Esophagus muscularis mucosa (tissue), 4 donors: ENCODE measurements around the gene CSN1S1. TPM values are rescaled to one million over a fixed set of nuclear protein-coding genes. Genes with fewer than 3 reads are reported as not detected.

Source experiments
- DNase-seq: peaks from one replicate; pipeline ENCODE4 v3.0.0-alpha.2; 2017; ENCODE audit errors: extremely low spot score
- H3K27ac ChIP-seq, 4 donors: fragments of 200-600 bp; sonication (generic); replicated peaks in 1 of 4; 1 replicate in 3 of 4; 2 replicates in 1 of 4; pipeline ENCODE4 v1.5.1; 2016 to 2019; ENCODE audit warnings: mild to moderate bottlenecking in 1 of 4
- H3K27me3 ChIP-seq, 4 donors: fragments of 200-600 bp; sonication (generic); one replicate each; pipeline versions ENCODE4 v1.5.1 to v1.6.0; 2016 to 2019
- H3K36me3 ChIP-seq, 4 donors: fragments of 200-600 bp; sonication (generic); one replicate each; pipeline ENCODE4 v1.5.1; 2016 to 2019
- H3K4me1 ChIP-seq, 4 donors: fragments of 200-600 bp; sonication (generic); one replicate each; pipeline ENCODE4 v1.5.1; 2016 to 2019
- H3K4me3 ChIP-seq, 4 donors: fragments of 200-600 bp; sonication (generic); 1 replicate in 2 of 4; 2 replicates in 2 of 4; pipeline ENCODE4 v1.5.1; 2016 to 2019; ENCODE audit warnings: mild to moderate bottlenecking in 4 of 4, moderate library complexity in 1 of 4
- H3K9me3 ChIP-seq, 4 donors: fragments of 200-600 bp; sonication (generic); 1 replicate in 3 of 4; 2 replicates in 1 of 4; pipeline ENCODE4 v1.5.1; 2016 to 2019
- CTCF ChIP-seq, 3 experiments: fragments of 200-600 bp in 2 of 3; fragments of 450-650 bp in 1 of 3; sonication (generic) in 2 of 3; IDR thresholded peaks; one replicate each; pipeline ENCODE4 v1.5.1; 2017 to 2019; ENCODE audit warnings: antibody characterized with exemption in 3 of 3, mild to moderate bottlenecking in 2 of 3, moderate library complexity in 1 of 3
- EP300 ChIP-seq: sonication (generic); formaldehyde crosslinking; IDR thresholded peaks from one replicate; pipeline ENCODE4 v1.6.1; 2017; ENCODE audit warnings: antibody characterized with exemption
- POLR2A ChIP-seq: fragments of 450-650 bp; IDR thresholded peaks from one replicate; pipeline ENCODE4 v1.6.1; 2017; ENCODE audit warnings: antibody characterized with exemption, moderate library complexity, mild to moderate bottlenecking, low read depth
- POLR2AphosphoS5 ChIP-seq, 2 donors: sonication (generic); formaldehyde crosslinking; IDR thresholded peaks; one replicate each; pipeline ENCODE4 v1.6.1; 2017; ENCODE audit warnings: antibody characterized with exemption in 2 of 2
- WGBS: methylation state at CpG from one replicate; pipeline ENCODE4 v1.1.5; 2018; 5-methylcytosine and 5-hydroxymethylcytosine counted together
- intact Hi-C: fragments of 100-400 bp; cut with DNase I; formaldehyde crosslinking; loops from one replicate; pipeline ENCODE4 v1.15.1; 2023
- total RNA-seq, 4 donors: library from RNA; depleted of rRNA; stranded (reverse); fragments of >200 nt; gene quantifications; one replicate each; pipeline versions ENCODE4 v1.1.0 to v1.2.1, GENCODE V29; 2016

CSN1S1 gene
- total RNA-seq, 4 donors from 2014 or later: not detected

DNA sequence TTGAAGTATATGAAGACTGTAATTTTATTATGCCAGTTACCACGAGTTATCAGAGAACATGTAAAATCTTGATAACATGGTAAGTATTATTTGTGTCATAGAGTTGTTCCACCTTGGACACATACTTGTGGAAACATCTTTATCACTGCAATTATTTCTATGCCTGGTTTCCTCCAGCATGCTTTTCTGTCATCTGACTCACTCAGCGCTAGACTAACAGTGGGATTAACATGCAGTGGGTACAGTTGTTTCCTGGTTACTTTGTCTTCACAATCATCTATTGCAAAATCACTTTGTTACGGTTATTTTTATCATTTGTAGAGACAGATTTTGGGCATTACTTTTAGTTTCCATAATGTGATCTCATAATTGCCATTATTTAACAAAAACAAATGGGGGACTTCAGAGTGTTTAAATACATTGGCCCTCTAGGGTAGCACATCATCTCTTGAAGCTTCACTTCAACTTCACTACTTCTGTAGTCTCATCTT, 64.7 kb downstream of the CSN1S1 start, which contains the start of gene STATH:
TSS of gene STATH (plus strand) at position 441 of the 491 bp plus-strand sequence. CDS start 2,472 bp downstream, outside the sequence.
- TF ChIP-seq CTCF (IDR thresholded peaks at IDR 0.05): no peak
- no peak for TF ChIP-seq POLR2AphosphoS5 (IDR thresholded peaks at IDR 0.05)
- TF ChIP-seq EP300: no peak
- TF ChIP-seq POLR2A: no peak
- Histone ChIP-seq H3K4me3 (no peak within 1 kb of the TSS), H3K27ac (no peak within 1 kb of the TSS), H3K4me1 (no peaks in the 10 kb centered on the region), H3K27me3 (no peaks in the 10 kb centered on the region), H3K36me3 (no peaks in the 10 kb centered on the region), H3K9me3 (no peaks in the 10 kb centered on the region)
- no peak for DNase-seq
- 83% methylated on average over 3 of the region's 3 CpGs for WGBS
- intact Hi-C loops: no loop called here

Other genes starting within 250 kb of the CSN1S1 start
- under 1 TPM; 0.34 to 0.99 (median 0.47) TPM for gene SULT1B1, start 170.4 kb upstream of the CSN1S1 start, total RNA-seq
- not detected for gene SULT1E1, start 70.9 kb upstream of the CSN1S1 start, total RNA-seq
- gene CSN2, start 34.7 kb downstream of the CSN1S1 start, total RNA-seq: not detected
- not detected for gene STATH, start 64.9 kb downstream of the CSN1S1 start, total RNA-seq
- gene HTN3, start 97.4 kb downstream of the CSN1S1 start, total RNA-seq: not detected
- gene HTN1, start 119.4 kb downstream of the CSN1S1 start, total RNA-seq: not detected
- gene PRR27, start 223.2 kb downstream of the CSN1S1 start, total RNA-seq: not detected